AG08395 (cell line): ENCODE measurements around the gene LAMTOR5.

Experiments used
- DNase-seq: peaks from one replicate; pipeline ENCODE4 v3.0.0; 2012; ENCODE audit warnings: mixed read lengths, low spot score

The LAMTOR5 gene

DNA sequence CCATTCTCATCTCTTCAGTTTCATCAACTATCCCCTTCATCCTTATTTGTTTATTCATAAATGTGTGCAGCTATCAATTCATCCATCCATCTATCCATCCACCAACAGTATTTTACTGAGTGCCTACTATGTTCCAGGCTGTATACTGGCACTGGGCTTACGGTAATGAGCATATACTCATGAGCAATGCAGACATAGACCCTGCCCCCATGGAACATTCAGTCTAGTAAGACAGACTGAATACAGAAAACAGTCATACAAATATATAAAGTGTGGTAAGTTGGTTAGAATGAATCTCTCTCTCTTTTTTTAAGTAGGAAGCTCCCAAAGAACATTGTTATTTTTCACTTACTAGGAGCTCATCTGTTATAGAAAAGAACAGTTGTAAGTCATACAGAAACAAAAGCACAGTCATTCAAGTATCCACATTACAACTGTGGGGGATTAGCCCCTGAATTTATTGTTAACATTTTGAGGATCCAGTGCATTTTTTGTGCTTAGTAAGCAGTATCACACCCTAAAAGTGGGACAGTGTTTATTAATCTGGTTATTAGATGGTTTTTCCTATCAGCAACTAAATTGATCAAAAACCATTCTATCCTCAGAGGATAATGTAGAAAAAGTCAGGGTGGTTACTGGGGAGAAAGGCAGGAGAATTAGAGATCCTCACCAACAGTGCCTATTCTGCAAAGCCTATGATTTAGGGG is 20.3 kb downstream of the LAMTOR5 start:
- no peak for DNase-seq

DNA sequence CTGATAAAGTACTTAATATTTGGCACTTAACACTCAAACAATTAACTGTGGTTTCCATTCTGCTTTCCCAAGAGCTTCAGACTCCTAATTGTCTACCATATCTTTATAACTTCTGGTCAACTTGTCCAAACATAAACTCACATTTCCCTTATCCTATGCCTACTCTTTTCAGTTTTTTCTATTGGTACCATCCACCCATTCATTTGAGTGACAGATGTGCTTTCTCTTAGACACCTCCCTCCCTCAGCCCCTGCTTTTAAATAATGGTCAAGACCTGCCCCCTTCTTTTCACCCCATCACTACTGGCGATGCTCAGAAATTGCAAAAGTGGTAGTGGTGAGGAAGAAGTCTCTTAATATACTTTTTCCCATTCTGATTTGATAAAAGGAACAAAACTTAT is 22.1 kb downstream of the LAMTOR5 start:
- DNase-seq: no peak

GRCh38 chr1:110384581-110385321 is 22.7 kb downstream of the LAMTOR5 start:
- no peak for DNase-seq

GRCh38 chr1:110383251-110383990 is 24.1 kb downstream of the LAMTOR5 start:
- DNase-seq: no peak

- DNase-seq: no peak
Observed at GRCh38 chr1:110380672-110381283, 26.7 kb downstream of the LAMTOR5 start.

GRCh38 chr1:110375490-110375889 is 32.0 kb downstream of the LAMTOR5 start:
- DNase-seq: no peak

GRCh38 chr1:110370827-110371226 is 36.7 kb downstream of the LAMTOR5 start:
- DNase-seq: peak; percentile 72

DNA sequence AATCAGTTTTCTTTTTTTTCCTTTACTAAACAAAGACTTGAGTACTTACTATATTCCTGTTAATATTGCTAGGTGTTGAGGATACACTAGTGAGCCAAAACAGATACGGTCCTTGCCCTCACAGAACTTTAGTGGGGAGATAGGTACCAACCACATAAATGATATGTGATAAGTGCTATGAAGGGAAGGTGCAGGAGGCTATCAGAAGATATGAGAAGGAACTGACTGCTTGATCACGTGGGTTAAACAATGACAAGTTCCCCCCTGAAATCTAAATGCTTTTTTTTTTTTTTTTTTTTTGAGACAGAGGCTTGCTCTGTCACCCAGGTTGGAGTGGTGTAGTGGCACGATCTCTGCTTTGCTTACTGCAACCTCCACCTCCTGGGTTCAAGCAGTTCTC is 43.3 kb downstream of the LAMTOR5 start:
- DNase-seq: no peak

DNA sequence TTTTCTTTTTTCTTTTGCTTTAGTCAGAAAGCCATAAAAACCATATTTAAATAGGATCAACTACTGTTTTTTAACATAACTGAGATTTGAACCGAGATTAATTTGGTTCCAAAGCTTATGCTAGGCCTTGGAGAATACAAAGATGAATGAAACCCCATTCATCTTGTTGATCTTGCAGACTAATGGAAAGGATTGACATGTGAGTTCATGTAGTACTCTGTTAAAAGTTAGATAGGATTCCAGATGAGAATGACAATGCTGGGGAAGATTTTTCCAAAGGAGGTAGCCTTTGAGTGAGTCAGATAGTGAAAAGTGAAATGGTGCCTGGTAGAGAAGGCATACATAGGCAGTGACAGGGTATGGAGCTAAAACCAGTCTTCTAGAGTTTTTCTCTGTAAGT is 45.6 kb downstream of the LAMTOR5 start:
- no peak for DNase-seq

DNA sequence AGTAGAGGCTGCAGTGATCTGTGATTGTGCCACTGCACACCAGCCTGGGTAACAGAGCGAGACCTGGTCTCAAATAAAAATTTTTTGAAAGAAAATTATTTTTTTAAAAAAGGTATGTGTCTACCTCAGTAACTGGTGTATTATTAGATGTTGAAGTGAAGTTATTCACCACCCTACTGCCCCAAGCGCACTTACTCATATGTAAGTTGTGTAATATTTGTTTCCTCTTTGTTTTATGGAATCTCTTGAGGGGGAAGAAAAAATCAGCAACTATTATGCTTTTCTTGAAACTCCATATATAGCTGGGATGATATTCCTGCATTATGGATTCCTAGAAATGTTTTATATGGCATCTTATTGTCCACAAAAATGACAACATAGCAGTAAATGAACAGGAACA is 47.1 kb downstream of the LAMTOR5 start:
- no peak for DNase-seq

GRCh38 chr1:110356379-110356778 is 51.1 kb downstream of the LAMTOR5 start:
- DNase-seq: no peak

DNA sequence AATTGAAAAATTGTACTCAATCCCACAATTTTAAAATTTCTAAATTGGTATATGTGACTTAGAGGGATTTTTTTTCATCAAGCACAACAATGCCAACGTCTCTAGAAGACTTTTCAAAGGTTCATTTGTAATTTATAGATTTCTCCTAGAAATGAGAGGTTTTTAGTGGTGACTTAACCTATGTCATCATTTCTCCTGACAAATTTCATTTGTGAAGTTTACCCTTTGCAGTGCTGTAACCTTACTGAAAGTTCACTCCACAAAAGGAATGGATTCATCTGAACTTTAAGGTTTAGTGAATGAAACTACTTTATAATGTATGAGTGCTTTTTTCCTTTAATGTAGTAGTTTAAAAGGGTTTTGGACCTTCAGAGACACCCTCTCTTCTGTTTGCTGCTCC is 52.2 kb downstream of the LAMTOR5 start:
- no peak for DNase-seq
